ENCODE data around the gene LCE3A.

DNA sequence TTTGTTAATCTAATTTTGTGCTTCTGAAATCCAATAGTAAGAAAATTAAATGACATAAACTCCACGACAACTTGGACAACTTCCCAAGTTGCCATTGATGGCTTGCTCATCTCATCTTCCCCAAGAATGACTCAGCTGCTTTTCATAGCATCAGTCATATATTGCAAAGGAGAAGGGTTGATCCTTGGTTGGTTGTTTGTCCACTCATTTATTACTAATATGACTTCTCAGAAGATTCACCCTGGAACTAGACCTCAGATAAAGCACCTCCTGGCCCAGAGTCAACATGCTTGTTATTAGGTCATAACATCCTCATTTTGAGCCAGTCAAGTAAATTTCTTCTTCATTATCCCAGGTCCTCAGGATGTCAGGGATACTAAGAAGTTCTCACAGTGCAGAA is 40.3 kb downstream of the LCE3A start:
- TF ChIP-seq, protein P1, sequence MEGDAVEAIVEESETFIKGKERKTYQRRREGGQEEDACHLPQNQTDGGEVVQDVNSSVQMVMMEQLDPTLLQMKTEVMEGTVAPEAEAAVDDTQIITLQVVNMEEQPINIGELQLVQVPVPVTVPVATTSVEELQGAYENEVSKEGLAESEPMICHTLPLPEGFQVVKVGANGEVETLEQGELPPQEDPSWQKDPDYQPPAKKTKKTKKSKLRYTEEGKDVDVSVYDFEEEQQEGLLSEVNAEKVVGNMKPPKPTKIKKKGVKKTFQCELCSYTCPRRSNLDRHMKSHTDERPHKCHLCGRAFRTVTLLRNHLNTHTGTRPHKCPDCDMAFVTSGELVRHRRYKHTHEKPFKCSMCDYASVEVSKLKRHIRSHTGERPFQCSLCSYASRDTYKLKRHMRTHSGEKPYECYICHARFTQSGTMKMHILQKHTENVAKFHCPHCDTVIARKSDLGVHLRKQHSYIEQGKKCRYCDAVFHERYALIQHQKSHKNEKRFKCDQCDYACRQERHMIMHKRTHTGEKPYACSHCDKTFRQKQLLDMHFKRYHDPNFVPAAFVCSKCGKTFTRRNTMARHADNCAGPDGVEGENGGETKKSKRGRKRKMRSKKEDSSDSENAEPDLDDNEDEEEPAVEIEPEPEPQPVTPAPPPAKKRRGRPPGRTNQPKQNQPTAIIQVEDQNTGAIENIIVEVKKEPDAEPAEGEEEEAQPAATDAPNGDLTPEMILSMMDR (IDR thresholded peaks at IDR 0.05; ENCODE audit: insufficient read depth, low read length, poor library complexity, severe bottlenecking), result no peak
- TF ChIP-seq EZH2phosphoT487 (conservative IDR thresholded peaks at IDR 0.05; ENCODE audit: low read length), result no peak

All from SU-DHL-6 (cell line).